ENCODE data around the gene ADAMTS16.

DNA sequence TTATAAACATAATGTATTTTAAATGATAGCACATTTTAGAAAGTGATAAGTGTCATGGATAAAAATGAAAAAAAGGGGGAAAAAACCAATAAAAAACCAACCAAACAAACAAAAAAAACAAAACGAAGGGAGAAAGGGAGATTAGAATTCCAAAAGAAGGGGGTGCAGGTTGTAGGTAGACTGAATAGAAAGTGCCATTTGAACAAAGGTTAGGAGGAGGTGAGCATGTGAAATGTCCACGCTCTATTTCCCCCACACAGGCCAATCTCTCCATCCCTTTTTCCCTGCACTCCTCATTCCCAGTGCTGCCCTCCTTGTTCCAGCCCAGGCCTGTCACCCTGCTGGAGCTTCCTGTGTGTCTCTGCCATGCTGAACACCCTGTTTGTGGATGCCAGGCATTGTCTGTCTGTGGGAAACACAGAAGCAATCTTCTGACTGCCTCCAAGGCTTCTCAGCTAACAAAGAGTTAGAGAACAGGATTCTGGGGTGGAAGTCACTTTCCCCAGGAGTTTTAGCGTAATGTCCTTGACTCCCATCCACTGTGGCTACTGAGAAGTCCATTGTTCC is 138.8 kb downstream of the ADAMTS16 start:
- TF ChIP-seq, protein P1, sequence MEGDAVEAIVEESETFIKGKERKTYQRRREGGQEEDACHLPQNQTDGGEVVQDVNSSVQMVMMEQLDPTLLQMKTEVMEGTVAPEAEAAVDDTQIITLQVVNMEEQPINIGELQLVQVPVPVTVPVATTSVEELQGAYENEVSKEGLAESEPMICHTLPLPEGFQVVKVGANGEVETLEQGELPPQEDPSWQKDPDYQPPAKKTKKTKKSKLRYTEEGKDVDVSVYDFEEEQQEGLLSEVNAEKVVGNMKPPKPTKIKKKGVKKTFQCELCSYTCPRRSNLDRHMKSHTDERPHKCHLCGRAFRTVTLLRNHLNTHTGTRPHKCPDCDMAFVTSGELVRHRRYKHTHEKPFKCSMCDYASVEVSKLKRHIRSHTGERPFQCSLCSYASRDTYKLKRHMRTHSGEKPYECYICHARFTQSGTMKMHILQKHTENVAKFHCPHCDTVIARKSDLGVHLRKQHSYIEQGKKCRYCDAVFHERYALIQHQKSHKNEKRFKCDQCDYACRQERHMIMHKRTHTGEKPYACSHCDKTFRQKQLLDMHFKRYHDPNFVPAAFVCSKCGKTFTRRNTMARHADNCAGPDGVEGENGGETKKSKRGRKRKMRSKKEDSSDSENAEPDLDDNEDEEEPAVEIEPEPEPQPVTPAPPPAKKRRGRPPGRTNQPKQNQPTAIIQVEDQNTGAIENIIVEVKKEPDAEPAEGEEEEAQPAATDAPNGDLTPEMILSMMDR (IDR thresholded peaks at IDR 0.05): no peak
- no peak for TF ChIP-seq POLR2A (IDR thresholded peaks at IDR 0.05)
- no peak for TF ChIP-seq EP300 (IDR thresholded peaks at IDR 0.05)
